Stimulated activated CD4-positive, alpha-beta T cell treated with anti-CD3 and anti-CD28 coated beads, Interleukin-4, amount 100 ng/mL, for 24 hours (primary cell): Measurements from ENCODE around the gene MOB3A.
A peak's percentile ranks its signal among the peaks of the same experiment; 100 is the strongest.

Experiments used
- DNase-seq: peaks from one replicate; pipeline ENCODE4 v3.0.0-alpha.2; 2020

The MOB3A gene

DNA sequence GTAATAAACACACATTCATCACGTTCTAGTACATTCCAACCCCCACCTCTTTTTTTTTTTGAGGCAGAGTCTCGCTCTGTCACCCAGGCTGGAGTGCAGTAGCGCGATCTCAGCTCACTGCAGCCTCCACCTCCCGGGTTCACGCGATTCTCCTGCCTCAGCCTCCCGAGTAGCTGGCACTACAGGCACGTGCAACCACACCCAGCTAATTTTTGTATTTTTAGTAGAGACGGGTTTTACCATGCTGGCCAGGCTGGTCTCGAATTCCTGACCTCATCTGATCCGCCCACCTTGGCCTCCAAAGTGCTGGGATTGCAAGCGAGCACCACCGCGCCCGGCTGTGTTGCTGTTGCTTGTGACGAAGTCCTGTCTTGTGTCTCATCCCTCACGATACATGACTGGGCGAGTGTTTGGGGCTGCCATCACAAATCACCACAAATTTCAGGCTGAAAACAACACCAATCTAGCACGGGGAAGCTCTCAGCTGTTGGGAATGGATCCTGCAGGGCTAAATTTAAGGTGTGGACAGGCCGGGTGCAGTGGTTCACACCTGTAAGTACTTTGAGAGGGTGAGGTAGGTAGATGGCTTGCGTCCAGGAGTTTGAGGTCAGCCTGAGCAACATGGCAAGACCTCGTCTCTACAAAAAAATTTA, 15.7 kb downstream of the MOB3A start:
- DNase-seq: no peak

DNA sequence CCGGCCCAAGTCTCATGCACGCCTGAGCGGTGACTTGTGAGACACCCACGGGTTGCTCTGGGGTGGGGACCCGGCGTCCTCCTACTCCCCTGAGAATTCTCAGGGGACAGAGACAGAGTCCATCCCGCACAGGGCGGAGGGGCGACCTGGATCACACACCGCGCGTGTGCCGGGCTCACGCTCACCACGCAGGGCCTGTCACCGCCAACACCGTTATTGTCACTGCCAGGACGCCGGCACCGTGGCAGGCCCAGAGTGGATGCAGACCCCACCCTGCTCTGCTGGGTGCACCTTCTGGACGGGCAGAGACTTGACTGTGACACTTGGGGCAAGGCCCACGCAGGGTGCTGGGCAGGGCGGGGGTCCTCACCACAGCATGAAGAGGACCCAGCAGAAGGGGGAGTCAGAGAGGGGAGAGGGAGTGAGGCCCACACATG, 16.2 kb downstream of the MOB3A start:
- no peak for DNase-seq

DNA sequence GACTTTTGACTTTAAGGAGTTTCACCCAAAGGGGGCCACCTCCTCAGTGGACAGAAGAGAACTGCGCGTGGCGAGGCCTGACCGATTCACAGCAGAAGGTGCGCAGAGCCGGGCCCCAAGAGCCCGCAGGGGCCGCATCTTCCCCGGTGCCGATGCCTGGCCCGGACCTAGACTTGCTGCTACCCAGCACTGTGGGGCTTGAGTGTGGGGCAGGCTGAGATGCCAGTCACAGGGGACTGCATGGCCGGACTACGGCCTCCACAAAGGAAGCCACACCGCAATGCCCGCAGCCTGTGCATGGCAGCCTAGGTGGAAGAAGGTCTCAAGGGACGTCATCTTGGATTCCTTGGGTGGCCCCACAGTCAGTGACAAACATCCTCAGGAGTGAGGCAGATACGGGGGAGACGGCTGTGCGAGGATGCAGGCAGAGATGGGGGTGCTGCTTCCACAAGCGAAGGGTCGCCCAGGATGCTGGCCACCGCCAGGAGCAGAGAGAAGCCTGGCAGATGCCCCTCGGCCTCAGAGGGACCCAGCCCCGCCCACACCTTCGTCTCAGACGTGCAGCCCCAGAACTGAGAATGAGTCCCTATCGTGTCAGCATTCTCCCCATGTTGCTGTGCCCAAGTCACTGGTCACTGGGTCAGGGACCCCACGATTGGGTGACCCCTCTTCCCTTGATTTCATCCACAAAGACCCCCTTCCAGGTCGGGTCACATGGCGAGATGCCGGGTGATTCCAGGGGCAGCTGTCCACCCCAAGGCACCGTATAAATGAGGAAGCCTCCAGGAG, 16.9 kb downstream of the MOB3A start:
- no peak for DNase-seq

DNA sequence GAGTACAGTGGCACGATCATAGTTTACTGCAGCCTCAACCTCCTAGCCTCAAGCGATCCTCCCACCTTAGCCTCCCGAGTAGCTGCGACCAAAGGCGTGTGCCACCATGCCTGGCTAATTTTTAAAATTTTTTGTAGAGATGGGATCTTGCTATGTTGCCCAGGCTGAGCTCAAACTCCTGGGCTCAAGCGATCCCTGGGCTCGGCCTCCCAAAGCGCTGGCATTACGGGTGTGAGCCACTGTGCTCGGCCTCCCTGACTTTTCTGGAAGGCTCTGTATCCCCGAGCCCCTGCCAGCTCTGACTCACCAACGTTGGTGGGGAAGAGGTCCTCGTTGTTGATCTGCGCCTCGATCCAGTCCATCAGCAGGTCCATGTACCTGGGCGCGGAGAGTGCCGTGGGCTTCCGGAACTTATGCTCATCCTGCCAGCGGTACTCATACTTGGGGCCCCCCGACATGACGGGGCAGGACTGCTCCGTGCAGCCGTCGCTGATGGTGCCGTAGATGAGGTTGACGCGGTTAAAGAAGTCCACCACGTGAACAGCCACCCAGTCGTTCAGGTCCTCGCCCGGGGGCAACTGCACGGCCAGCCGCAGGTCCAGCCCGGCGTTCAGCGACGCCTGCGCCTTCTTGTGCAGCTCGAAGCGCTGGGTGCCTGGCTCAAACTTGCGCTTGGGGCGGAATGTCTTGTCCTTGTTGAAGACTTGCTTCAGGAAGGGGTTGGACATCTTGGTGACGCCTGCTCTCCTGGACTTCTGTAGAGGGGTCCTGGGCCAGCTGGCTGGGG, 18.1 kb downstream of the MOB3A start:
- no peak for DNase-seq

DNA sequence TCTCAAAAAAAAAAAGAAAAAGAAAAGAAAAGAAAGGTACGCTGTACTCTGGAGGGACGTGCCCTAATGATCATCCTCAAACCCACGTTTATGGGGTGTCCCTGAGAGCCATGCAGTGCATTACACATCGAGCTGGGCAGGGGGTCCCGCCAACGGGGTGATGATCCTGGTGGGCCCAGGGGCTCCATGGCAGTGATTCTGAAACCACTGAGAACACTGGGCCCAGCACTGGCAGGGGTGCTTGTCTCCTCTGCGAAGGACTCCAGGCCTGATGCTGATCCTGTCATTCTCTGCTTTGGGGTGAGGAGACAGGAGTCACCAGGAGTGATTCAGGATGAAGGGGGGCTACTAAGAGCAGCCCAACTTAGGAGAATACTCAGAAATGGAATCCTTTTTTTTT, 18.7 kb downstream of the MOB3A start:
- DNase-seq: no peak

DNA sequence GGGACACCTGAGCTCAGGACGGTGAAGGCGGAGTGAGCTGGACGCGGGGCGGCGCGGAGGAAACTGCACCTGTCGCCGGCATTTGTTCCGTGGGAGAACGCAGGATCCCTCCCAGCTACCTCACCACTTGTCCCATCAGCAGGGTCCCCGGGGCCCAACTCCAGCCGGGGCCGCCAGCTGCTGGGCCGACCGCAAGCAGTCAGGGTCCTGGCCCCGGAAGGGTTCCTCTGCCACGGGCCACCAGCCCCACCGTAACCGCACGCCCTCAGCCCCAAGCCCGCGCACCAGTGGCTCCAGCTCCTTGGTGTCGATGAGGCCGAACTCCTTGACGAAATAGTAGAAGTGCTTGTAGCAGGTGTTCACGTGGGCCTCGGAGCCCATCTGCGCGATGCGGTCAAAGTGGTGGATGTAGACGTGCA, 19.6 kb downstream of the MOB3A start:
- no peak for DNase-seq

DNA sequence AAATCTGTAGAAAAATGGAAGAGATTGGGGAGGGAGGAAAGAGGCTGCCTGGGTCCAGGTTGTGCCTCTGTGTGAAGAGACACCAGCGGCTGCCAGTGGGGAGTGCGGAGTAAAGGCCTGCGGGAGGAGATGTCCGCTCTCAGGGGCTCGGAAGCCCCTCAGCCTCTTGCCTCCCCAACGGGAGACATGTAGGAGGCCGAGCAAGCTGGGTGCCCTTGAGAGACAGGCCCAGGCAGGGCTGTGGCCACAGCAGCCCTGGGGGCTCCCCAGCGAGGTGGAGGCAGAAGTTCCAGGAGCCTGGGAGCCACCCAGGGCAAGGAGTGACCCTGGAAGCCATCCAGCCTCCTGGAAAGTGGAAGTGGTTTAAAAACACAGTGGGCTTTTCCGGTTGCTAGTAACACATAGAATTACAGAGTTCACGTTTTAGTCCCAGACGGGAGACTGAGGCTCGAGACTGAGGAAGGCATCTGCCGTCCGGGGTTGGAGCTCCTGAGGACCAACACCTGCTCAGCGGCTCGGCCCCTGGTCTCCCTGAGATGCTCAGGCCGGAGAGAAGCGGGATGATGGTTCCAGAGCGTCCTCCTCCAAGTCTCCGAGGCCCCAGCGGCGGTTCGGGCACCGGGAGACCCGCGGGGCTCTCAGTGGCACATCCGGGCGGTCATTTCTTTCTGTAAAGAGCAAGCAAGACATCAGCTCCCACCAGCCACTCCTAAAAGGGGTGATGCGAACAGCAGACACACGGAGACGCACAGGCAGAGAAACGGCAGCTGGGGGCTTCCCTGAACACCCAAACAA, 23.2 kb downstream of the MOB3A start:
- no peak for DNase-seq

DNA sequence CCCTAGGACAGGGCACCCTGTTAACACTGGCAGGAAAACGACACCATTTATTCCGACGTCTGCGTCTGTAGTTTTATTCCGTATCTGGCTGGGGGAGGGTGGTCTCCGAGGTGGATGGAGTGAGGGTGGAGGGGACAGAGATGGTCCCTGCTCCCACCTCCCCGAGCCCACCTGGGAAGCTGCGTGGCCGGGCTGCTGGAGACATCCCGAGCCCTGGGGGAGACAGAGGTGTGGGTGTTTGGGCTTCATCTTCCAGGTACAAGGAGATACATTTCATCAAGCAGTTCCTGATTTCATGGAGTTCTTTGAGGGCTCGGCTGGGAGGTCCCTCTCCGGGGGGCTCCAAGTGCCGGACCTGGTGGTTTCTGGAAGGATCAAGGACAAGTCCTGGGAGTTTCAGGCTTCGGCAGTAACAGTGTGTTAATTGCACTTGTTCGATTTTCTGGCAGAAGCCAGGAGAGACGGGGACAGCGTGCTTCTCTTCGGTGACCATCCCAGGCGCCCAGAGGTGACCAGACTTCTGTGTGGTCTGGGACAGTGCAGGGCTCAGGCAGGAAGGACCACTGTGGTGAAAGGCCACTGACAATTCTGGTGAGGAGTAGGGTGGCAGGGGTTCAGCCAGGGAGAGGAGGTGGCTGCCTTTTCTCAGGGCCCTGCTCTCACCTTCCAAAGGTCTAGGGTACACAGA, 25.0 kb downstream of the MOB3A start:
- no peak for DNase-seq

DNA sequence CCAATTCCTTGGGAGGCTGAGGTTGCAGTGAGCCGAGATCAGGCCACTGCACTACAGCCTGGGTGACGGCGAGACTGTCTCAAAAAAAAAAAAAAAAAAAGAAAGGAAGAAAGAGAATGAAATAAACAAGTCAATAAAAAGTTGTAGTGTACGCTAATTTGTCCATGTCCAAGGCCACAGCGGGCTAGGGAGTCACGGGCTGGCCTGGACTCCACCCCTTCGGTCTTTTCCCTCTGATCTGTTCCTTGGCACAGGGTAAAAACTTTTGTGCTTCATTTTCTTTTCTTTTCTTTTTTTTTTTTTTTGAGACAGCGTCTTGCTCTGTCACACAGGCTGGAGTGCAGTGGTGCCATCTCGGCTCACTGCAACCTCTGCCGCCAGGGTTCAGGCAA, 25.7 kb downstream of the MOB3A start:
- no peak for DNase-seq

DNA sequence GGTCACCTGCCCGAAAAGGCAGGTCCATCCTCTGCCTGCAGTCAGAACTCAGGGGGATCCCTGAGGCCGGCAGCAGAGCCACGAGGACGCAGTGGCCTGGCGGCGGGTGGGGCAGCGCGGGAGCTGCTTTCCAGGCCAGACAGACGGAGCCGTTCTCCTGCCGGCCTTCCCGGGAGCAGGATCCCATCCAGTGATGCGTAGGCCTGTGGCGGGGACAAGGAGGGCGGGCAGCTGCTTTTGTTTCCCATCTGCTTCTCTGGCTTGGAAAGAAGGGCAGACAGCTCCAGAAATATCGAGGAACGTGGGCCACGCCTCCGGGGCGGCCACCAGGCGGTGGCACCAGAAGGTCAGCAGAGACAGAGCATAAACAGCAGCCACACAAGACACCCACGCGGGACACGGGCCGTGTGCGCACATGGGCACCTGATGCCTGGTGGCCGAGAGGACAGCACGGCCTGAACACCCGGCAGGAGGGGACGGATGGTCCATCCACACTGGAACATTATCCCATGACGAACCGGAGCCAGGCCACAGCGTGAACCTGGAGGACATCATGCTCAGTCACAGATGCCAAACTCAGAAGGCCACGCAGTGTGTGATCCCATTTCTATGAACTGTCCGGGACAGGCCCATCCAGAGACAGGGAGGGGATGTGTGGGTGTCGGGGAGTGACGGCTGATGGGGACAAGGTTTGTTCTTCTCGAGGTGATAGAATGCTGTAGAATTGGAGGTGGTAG, 31.2 kb downstream of the MOB3A start:
- no peak for DNase-seq

DNA sequence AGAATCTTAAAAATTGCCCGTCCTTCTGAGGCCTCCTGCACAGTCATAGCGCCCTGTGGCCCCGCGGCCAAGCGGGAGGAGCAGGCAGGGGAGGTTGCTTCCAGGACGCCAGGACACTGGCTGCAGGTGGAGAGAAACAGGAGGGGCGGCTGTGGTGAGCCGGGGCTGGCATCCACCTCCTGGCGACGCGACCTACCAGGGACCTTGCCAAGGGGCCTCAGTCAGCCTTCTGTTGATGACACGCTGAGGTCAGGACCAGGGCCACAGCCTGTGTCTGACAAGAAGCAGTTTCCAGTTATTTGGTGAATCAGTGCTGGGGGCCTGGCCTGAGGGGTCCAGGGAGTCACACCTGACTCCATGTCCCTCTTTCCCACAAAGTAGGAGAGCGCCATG, 31.7 kb downstream of the MOB3A start:
- no peak for DNase-seq

DNA sequence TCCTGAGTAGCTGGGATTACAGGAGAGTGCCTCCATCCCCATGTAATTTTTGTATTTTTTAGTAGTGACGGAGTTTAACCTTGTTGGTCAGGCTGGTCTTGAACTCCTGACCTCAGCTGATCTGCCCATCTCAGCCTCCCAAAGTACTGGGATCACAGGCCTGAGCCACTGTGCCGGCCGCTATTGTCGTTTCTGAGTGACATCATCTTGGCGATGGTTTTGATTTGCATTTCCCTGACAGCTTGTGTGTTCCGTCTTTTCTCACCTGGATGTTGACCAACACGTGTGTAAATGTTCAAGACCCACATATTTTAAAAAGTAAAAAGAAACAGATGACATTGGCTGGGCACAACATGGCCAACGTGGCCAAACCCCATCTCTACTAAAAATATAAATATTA, 32.3 kb downstream of the MOB3A start:
- DNase-seq: no peak

DNA sequence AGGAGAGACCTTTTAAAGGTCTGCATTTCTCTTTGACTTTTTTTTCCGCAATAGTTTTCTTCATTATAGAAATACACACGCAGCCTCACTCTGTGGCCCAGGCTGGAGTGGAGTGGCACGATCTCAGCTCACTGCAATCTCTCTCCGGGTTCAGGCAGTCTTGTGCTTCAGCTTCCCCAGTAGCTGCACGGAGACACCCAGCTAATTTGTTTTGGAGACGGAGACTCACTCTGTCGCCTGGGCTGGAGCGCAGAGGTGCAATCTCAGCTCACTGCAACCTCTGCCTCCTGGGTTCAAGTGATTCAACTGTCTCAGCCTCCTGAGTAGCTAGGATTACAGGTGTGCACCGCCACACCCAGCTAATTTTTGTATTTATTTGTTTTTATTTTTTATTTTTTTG, 33.4 kb downstream of the MOB3A start:
- DNase-seq: no peak

DNA sequence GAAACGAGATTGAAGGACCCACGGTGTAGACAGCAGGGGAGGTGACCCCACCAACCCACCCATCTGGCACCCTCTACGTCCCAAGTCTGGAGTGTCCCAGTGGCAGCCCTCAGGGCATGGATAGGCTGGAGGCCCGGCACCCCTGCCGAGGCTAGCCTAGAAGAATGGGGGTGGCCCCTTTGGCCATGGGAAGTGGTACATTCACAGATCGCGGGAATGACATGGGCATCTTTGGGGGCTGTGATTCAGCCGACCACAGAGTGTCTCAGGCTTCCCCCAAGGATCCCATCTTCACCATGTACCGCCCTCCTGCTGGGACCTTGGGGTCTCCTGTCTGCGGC, 33.8 kb downstream of the MOB3A start:
- no peak for DNase-seq

DNA sequence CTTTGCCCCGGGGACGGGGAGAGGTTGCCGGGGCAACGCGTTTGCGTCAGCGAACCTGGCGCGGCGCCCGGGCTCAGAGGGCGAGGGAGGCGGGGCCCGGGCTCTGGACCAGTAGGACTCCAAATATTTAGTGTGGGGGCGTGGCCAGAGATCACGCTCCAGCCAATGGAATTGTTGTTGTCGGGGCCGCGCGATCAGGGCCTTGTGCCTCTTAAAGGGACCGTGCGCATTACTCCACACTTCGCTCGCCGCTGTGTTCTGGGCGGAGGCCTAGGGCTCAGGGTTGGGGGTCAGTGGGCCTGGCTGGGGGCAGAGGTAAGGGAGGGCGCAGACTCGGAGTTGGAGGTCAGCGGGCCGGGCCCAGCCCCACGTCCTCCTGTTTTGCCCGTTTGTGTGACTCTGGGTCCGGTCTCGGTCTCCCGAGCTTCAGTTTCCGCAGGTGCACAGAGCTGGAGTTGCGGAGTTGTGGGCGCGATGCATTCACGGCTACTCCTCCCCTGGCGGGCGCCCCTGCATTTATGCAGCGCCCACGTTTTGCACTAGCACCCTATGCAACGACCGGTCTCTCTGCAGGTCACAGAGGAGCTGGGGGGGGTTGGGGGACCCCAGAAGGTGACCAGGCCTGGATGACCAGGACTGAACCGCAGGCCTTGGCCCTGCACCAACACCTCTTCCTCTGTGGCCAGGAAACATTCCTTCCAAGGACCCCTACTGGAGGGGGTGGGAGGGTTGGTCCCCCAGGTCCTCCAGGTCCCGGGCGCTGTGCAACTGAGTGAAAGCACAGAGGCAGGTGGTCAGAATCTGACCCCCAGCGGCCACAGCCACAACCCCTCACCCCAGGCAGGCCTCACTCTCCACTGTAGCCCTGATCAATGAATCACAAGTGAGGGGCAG, 34.4 kb downstream of the MOB3A start:
- peak; percentile 99 for DNase-seq

DNA sequence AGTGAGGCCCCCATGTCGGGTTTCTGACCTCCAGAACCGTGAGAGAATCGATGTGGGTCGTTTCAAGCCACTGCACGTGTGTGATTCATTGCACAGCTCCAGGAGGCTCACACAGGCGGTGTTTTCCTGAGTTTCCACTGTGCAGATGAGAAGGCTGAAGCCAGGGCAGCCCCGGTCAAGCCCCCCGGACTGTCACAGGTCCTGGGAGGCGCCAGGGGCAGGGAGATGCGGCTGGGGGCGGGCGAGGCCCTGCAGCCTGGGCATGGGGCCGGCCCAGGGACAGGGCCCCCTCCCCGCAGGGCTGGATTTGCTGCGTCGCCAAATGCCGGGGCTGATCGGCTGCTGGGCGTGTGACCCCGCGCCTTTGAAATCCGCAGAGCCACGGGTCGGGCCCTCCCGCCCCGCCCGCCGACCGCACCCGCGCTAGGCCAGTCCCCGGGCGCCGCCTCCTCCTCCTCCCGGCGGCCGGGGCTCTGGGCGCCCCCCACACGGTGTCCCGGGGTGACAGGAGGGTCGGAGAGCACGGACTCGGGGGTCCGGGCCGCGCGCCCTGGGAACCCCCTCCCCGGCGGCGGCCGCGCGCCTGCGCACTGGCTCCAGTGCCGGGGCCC, 35.1 kb downstream of the MOB3A start:
- peak; percentile 57 for DNase-seq

DNA sequence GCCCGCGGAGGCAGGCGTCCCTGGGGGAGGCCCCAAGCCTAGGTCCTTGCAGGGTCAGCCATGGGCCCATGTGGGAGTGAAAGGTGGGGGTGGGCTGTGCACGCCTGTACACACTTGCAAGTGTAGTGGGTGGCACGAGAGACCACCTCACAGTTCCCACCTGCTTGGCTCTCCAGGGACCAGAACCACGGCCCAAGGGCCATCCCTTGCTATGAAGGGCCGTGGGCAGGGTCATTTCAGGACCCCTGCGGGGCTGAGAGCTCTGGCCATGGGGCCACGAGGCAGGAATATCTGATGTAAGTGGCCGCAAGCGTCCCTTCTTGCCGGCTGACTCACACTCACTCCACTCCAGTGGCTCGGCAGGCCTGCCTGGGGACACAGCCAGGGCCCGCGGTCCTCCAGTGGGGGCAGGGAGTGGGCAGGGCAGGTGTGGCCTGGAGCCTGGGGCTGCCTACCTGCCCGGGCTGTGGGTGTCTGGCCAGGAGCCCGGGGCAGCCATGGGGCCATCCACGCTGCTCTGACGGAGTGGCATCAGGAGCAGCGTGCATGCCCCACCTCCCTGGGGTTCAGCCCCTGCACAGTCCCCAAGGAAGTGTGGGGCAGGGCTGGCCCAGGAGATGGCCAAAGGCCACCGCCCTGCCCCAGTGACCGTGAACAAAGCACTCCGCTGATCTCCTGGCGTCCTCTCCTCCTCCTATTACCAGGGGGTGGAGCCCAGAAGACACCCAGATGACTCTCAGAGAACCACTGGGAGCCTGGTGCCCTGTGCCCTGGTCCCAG, 36.5 kb downstream of the MOB3A start:
- no peak for DNase-seq

DNA sequence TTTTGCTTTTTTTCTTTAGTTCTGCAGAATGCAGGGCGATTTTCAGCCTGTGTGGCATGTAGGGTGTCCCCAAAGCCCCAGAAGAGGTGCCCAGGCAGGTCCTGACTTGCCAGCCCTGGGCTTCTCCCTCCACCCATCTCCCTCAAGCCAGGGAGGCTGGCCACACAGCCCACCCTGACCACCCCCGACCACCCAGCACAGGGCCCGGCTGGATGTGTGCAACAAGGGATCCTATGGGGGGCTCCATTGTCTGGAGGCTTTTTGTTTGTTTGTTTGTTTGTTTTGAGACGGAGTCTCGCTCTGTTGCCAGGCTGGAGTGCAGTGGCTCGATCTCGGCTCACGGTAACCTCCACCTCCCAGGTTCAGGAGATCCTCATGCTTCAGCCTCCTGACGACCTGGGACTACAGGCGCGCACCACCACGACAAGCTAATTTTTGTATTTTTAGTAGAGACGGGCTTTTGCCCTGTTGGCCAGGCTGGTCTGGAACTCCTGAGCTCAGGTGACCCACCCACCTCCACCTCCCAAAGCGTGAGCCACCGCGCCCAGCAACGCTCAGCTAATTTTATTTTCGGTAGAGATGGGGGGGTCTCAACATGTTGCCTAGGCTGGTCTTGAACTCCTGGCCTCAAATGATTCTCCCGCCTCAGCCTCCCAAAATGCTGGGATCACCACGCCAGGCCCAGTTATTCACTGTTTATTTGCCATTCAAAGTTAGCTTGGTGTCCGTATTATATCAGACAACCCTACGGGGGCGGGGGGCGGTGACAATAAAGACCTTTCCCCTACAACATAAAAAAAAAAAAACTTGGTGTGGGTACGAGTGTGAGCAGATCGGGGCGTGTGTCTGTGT, 37.3 kb downstream of the MOB3A start:
- DNase-seq: no peak
